Skeletal muscle satellite cell (primary cell): ENCODE data around the gene PLD3. TPM values are rescaled to one million over a fixed set of nuclear protein-coding genes. Genes with fewer than 3 reads are reported as not detected.

Experiments used
- H3K27me3 ChIP-seq: 2 replicates; pipeline ENCODE4 v1.7.0; 2013; ENCODE audit warnings: low read length; ENCODE audit not compliant: control insufficient read depth, insufficient read depth
- H3K36me3 ChIP-seq: 2 replicates; pipeline ENCODE4 v1.7.0; 2013; ENCODE audit warnings: mild to moderate bottlenecking, control low read depth, low read length; ENCODE audit not compliant: insufficient read depth
- H3K4me1 ChIP-seq: 2 replicates; pipeline ENCODE4 v1.7.0; 2013; ENCODE audit warnings: low read length; ENCODE audit not compliant: control insufficient read depth, insufficient read depth
- H3K4me2 ChIP-seq: 2 replicates; pipeline ENCODE4 v1.7.0; 2013; ENCODE audit warnings: mild to moderate bottlenecking, low read length
- H3K4me3 ChIP-seq: 2 replicates; pipeline ENCODE4 v1.7.0; 2013; ENCODE audit warnings: low read length
- H3K9ac ChIP-seq: 2 replicates; pipeline ENCODE4 v1.7.0; 2013; ENCODE audit warnings: mild to moderate bottlenecking, low read depth, low read length, moderate library complexity
- H3K9me3 ChIP-seq: replicated peaks from 2 replicates; pipeline ENCODE4 v1.7.0; 2013; ENCODE audit warnings: mild to moderate bottlenecking, control low read depth, low read length
- total RNA-seq: library from RNA; depleted of rRNA; stranded (reverse); fragments of >200 nt; gene quantifications from 2 replicates; pipeline ENCODE4 v1.2.3, GENCODE V29; 2012; rRNA removed

Gene PLD3, protein sequence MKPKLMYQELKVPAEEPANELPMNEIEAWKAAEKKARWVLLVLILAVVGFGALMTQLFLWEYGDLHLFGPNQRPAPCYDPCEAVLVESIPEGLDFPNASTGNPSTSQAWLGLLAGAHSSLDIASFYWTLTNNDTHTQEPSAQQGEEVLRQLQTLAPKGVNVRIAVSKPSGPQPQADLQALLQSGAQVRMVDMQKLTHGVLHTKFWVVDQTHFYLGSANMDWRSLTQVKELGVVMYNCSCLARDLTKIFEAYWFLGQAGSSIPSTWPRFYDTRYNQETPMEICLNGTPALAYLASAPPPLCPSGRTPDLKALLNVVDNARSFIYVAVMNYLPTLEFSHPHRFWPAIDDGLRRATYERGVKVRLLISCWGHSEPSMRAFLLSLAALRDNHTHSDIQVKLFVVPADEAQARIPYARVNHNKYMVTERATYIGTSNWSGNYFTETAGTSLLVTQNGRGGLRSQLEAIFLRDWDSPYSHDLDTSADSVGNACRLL
- total RNA-seq = 173 and 184 TPM in 2 replicates

DNA sequence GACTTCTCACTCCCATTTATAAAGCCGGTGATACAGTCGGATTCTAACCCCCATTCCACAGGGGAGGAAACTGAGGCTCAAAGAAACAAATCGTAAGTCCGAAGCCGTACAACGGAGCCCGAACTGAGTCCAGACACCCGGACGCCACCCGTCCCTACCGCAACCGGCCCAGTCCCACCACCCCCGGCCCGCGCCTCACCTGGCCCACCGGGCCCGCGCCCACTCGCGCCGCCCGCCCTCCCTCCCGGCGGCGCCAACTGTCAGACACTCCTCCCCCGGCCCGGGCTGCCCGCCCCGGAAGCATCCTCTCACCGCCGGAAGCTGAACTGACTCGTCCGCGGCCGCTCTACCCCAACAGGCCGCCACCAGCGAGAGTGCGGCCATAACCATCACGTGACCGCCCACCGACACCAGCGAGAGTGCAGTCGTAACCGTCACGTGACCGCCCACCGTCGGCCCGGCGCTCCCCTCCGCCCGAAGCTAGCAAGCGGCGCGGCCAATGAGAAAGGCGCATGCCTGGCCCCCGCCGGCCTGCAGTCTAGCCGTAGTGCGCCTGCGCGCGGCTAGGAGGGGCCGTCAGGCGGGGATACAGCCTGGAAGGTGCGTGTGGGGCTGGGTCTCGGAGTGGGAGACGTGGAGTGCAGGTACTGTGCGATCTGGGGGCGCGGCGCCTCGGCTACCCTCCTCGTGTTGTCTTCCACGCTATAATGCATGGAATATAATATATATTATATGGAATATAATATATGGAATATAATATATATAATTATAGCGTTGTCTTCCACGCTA lies at the start of gene PLD3, which contains the start of gene C19orf47:
Gene PLD3 (plus strand): TSS at position 571 of the 789 bp plus-strand sequence. CDS start 17,789 bp downstream, outside the sequence.
Gene C19orf47 (minus strand): TSS at position 273 of the 789 bp plus-strand sequence. CDS start 6,540 bp downstream, outside the sequence.
- Histone ChIP-seq H3K9me3 (no peaks in the 10 kb centered on the region), H3K36me3 (peaks cover 5% of the 10 kb centered on the region), H3K27me3 (no peaks in the 10 kb centered on the region), H3K9ac (peak within 1 kb of the TSS; percentile 89), H3K4me3 (peak within 1 kb of the TSS; percentile 88), H3K4me2 (peak within 1 kb of the TSS; percentile 94), H3K4me1 (no peaks in the 10 kb centered on the region)

DNA sequence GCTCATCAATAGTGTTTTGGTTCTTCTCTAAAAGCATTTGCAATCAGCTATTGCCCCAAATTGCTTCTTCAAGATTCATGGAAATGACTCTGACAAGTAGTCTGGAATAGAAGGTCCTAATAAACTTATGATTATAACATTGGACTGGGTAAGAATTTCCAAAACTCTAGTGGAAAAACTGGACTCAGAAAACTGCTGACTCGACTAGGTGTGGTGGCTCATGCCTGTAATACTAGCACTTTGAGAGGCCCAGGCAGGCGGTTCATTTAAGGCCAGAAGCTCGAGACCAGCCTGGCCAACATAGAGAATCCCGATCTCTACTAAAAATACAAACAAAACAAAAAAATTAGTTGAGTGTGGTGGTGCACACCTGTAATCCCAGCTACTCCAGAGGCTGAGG lies 47.8 kb upstream of the PLD3 start:
- Histone ChIP-seq H3K9me3 (no peaks in the 10 kb centered on the region), H3K9ac (no peak overlapping the region), H3K4me1 (no peaks in the 10 kb centered on the region), H3K36me3 (no peaks in the 10 kb centered on the region), H3K27me3 (no peaks in the 10 kb centered on the region), H3K4me2 (no peak overlapping the region), H3K4me3 (no peak overlapping the region)

DNA sequence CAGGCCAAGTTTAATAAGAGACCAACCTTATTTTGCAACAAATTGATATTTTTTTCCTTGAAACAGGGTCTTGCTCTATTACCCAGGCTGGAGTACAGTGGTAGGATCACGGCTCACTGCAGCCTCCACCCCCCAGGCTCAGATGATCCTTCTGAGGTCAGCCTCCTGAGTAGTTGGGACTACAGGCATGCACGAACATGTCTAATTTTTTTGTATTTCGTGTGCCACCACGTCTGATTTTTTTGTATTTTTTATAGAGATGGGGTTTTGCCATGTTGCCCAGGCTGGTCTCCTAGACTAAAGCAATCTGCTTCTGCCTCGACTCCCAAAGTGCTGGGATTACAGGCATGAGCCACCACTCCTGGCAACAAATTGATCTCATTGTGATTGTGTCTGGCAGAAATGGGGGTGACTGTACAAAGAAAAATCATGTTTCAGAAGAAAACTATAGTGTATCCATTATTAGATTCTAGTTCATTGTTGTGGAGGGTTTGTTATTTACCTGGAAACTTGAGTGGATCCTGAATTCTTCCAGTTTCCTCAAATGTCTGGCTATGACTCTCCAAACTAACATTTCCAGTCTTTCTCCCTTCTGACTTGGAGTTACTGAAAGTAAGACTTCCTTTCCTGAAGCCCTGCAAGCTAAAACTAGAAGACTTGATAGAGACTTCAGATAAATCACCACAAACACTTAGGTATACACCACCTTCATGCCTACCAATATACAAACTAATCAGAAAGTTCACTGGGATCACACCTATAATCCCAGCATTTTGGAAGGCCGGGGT lies 46.1 kb upstream of the PLD3 start:
- H3K4me2 ChIP-seq = no peak overlapping the region
- no peaks in the 10 kb centered on the region for H3K27me3 ChIP-seq
- no peak overlapping the region for H3K4me3 ChIP-seq
- no peaks in the 10 kb centered on the region for H3K36me3 ChIP-seq
- no peaks in the 10 kb centered on the region for H3K4me1 ChIP-seq
- H3K9me3 ChIP-seq = no peaks in the 10 kb centered on the region
- H3K9ac ChIP-seq = no peak overlapping the region

DNA sequence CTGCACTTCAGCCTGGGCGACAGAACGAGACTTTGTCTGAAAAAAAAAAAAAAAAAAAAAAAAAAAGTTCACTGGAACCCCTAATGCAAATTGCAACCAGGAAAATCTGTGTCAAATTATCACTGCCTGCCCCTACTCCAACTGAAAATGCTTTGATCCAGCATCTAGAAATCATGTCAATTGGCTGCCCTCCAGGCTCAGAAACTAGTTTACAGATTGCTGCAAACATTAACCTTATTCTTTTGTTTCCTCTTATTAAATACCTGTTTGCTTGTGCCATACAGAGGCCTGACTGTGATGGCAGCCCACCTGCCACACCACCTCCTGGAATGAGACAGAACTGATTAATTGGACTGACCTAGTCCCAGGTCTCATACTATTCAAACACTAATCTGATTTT lies 44.7 kb upstream of the PLD3 start:
- H3K4me2 ChIP-seq = no peak overlapping the region
- no peak overlapping the region for H3K4me3 ChIP-seq
- no peaks in the 10 kb centered on the region for H3K27me3 ChIP-seq
- H3K9ac ChIP-seq = no peak overlapping the region
- no peaks in the 10 kb centered on the region for H3K36me3 ChIP-seq
- H3K4me1 ChIP-seq = no peaks in the 10 kb centered on the region
- H3K9me3 ChIP-seq = no peaks in the 10 kb centered on the region

DNA sequence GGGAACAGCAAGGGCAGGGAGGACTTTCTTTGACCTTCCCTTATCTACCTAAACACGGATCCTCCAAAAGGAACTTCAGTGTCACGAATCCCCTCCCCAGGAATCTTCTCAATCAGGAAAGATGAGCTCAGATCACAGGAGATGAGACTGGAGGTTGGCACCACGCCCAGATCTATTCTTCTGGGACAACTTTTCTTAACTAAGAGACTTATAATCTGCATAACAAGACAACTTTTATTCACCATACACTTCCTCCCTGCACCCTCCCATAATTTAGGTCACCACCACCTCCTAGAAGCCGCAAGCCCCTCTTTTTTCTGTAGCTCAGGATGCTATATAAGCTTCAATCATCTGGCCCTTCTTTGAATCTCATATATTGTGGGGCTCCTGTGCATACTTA lies 44.2 kb upstream of the PLD3 start:
- H3K4me2 ChIP-seq = no peak overlapping the region
- no peaks in the 10 kb centered on the region for H3K27me3 ChIP-seq
- no peaks in the 10 kb centered on the region for H3K9me3 ChIP-seq
- H3K4me1 ChIP-seq = no peaks in the 10 kb centered on the region
- no peak overlapping the region for H3K4me3 ChIP-seq
- no peaks in the 10 kb centered on the region for H3K36me3 ChIP-seq
- no peak overlapping the region for H3K9ac ChIP-seq

DNA sequence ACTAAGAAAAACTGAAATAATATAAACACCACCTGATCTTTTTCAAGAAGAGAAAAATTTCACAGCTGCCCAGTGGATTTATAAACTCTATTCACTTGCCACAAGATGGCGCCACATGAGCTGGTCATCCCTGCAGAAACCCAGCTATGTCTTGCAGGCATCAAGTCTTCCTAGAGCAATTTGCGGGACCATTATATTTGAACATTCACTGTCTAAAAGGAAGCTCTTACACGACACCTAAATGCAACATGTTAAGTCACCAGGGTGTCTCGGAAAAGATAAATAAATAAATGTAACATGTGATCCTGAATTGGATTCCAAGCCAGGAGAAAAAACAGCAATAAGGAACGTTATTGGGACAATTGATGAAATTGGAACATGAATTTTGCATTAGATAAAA lies 43.1 kb upstream of the PLD3 start:
- no peaks in the 10 kb centered on the region for H3K4me1 ChIP-seq
- H3K27me3 ChIP-seq = no peaks in the 10 kb centered on the region
- H3K9me3 ChIP-seq = no peaks in the 10 kb centered on the region
- H3K4me2 ChIP-seq = no peak overlapping the region
- no peaks in the 10 kb centered on the region for H3K36me3 ChIP-seq
- no peak overlapping the region for H3K4me3 ChIP-seq
- H3K9ac ChIP-seq = no peak overlapping the region

DNA sequence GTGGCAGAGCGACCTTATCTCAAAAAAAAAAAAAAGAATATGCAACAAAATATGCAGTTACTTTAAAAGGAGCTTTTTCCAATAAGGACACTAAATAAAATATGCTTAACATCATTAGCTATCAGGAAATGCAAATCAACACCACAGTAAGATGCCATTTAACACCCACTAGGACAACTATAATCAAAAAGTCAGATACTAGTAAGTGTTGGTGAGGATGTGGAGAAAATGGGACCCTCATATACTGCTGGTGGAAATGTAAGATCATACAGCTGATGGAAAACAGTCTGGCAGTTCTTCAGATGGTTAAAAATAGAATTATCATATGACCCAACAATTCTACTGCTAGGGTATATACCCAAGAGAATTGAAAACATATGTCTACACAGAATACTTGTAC lies 38.8 kb upstream of the PLD3 start:
- Histone ChIP-seq H3K4me1 (no peaks in the 10 kb centered on the region), H3K4me2 (no peak overlapping the region)

DNA sequence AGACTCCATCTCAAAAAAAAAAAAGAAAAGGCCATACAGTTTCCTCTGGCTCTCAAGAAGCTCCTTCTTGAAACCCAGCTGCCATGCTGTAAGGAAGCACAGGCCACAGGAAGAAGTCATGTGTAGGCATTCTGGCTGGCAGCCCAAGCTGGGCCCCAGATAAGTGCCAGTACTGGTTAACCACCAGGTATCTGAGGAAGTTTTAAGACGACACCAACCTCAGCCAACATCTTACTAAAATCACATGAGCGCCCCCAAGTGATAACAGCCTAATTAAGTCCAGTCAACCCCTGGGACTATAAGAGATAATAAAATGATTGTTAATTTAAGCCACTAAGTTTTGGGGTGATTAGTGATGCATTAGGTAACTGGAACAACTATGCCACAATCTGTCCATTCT lies 36.0 kb upstream of the PLD3 start:
- H3K9ac ChIP-seq = no peak overlapping the region
- no peaks in the 10 kb centered on the region for H3K27me3 ChIP-seq
- H3K9me3 ChIP-seq = no peaks in the 10 kb centered on the region
- H3K4me1 ChIP-seq = no peaks in the 10 kb centered on the region
- H3K36me3 ChIP-seq = peaks cover 8% of the 10 kb centered on the region
- H3K4me3 ChIP-seq = no peak overlapping the region
- H3K4me2 ChIP-seq = no peak overlapping the region

More for the DNA sequence above, 38.8 kb upstream of the PLD3 start:
- Histone ChIP-seq H3K4me3 (no peak overlapping the region), H3K9me3 (no peaks in the 10 kb centered on the region), H3K36me3 (no peaks in the 10 kb centered on the region), H3K27me3 (no peaks in the 10 kb centered on the region), H3K9ac (no peak overlapping the region)

DNA sequence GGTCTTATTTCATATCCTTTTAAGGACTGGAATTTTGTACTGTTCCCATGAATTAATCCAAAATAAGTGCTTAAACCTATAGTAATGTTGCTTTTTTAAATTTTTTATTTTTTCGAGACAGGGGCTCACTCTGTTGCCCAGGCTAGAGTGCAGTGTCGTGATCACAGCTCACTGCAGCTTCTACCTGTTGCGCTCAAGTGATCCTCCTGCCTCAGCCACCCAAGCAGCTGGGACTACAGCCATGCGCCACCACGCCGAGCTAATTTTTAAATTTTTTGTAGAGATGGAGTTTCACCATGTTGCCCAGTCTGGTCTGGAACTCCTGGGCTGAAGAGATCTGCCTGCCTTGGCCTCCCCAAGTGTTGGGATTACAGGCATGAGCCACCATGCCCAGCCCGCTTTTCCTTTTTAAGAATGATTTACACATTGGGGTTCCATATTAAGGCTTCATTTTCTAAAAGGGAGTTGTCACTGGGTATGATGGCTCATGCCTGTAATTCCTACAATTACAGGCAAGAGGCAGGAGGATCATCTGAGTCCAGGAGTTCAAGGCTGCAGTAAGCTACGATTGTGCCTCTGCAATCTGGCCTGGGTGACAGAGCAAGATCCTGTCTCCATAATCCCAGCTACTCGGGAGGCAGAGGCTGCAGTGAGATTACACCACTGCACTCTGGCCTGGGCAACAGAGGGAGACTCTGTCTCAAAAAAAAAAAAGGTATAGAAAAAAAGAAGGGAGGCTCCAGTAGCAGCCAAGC lies 35.1 kb upstream of the PLD3 start:
- no peak overlapping the region for H3K9ac ChIP-seq
- H3K9me3 ChIP-seq = no peaks in the 10 kb centered on the region
- no peaks in the 10 kb centered on the region for H3K27me3 ChIP-seq
- no peaks in the 10 kb centered on the region for H3K4me1 ChIP-seq
- peaks cover 8% of the 10 kb centered on the region for H3K36me3 ChIP-seq
- H3K4me2 ChIP-seq = no peak overlapping the region
- no peak overlapping the region for H3K4me3 ChIP-seq

DNA sequence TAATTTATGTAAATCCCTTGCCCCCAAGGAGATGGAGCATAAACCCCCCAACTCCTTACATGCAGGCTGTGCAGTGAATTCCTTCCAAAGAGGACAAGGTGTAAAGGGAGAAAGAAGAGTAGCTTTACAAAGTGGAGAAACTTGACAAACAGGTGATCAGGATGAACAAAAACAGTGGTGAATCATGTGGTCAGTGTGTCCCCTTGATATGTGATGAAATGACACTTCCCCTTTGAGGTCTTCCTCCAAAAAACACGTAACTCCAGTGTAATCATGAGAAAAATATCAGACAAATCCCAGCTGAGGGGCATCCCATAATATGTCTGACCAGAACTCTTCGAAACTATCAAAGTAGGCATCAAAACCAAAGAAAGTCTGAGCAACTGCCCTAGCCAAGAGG lies 33.8 kb upstream of the PLD3 start:
- no peaks in the 10 kb centered on the region for H3K27me3 ChIP-seq
- H3K4me2 ChIP-seq = no peak overlapping the region
- H3K4me3 ChIP-seq = no peak overlapping the region
- no peaks in the 10 kb centered on the region for H3K9me3 ChIP-seq
- no peak overlapping the region for H3K9ac ChIP-seq
- peaks cover 8% of the 10 kb centered on the region for H3K36me3 ChIP-seq
- no peaks in the 10 kb centered on the region for H3K4me1 ChIP-seq
